Measurements from ENCODE around the gene TBC1D20.
"Not testable (repeated sequence)": the region's sequence is repeated elsewhere in the genome, so short reads cannot be mapped to it uniquely, and the experiment has no call there.

Gene TBC1D20

GRCh38 chr20:462199-462991 lies at the start of gene TBC1D20:
Gene TBC1D20 (minus strand): TSS chr20:462533. CDS start chr20:462405, 128 bp downstream.
- peak; percentile 81 for DNase-seq (ENCODE audit: low read depth)
- peak; percentile 45 for TF ChIP-seq CTCF (conservative IDR thresholded peaks at IDR 0.05; ENCODE audit: low read length)
- H3K4me3 ChIP-seq (ENCODE audit: low read length), result peak within 1 kb of the TSS; percentile 85

- H3K4me3 ChIP-seq (ENCODE audit: low read length); DNase-seq (ENCODE audit: low read depth): not testable (repeated sequence)
These were observed 48.2 kb upstream of the TBC1D20 start for GRCh38 chr20:510328-511057.

- peak; percentile 18 for DNase-seq (ENCODE audit: low read depth)
- H3K4me3 ChIP-seq (ENCODE audit: low read length), result not testable (repeated sequence)
These were observed 46.0 kb upstream of the TBC1D20 start for GRCh38 chr20:508364-508787.

GRCh38 chr20:507761-508332 lies 45.5 kb upstream of the TBC1D20 start:
- TF ChIP-seq CTCF (conservative IDR thresholded peaks at IDR 0.05; ENCODE audit: low read length), result no peak
- no peak overlapping the region for H3K4me3 ChIP-seq (ENCODE audit: low read length)
- DNase-seq (ENCODE audit: low read depth), result no peak

- no peak for TF ChIP-seq CTCF (conservative IDR thresholded peaks at IDR 0.05; ENCODE audit: low read length)
- DNase-seq (ENCODE audit: low read depth), result no peak
- H3K4me3 ChIP-seq (ENCODE audit: low read length), result no peak overlapping the region
These were observed 44.8 kb upstream of the TBC1D20 start for GRCh38 chr20:507006-507758.

GRCh38 chr20:504632-505075 lies 42.3 kb upstream of the TBC1D20 start:
- no peak for TF ChIP-seq CTCF (conservative IDR thresholded peaks at IDR 0.05; ENCODE audit: low read length)
- no peak overlapping the region for H3K4me3 ChIP-seq (ENCODE audit: low read length)
- DNase-seq (ENCODE audit: low read depth), result no peak

GRCh38 chr20:503048-503737 lies 40.9 kb upstream of the TBC1D20 start:
- no peak for TF ChIP-seq CTCF (conservative IDR thresholded peaks at IDR 0.05; ENCODE audit: low read length)
- H3K4me3 ChIP-seq (ENCODE audit: low read length), result no peak overlapping the region
- DNase-seq (ENCODE audit: low read depth), result no peak
